NT2/D1 (cell line): ENCODE results near the gene CDH4.

Source experiments
- DNase-seq: peaks from one replicate; pipeline ENCODE4 v3.0.0-alpha.2; 2011; ENCODE audit warnings: low read depth, low spot score
- H3K27me3 ChIP-seq: 2 replicates; pipeline ENCODE4 v1.6.0; 2011; ENCODE audit warnings: mild to moderate bottlenecking; ENCODE audit not compliant: insufficient read length, insufficient read depth
- H3K36me3 ChIP-seq: 2 replicates; pipeline ENCODE4 v1.6.1; 2011; ENCODE audit warnings: mild to moderate bottlenecking, low read length, mixed read lengths; ENCODE audit not compliant: insufficient read depth, insufficient read length
- H3K4me1 ChIP-seq: 2 replicates; pipeline ENCODE4 v1.5.1; 2011; ENCODE audit not compliant: insufficient read depth, insufficient read length
- H3K4me3 ChIP-seq: 2 replicates; pipeline ENCODE4 v1.5.1; 2011; ENCODE audit warnings: low read depth; ENCODE audit not compliant: insufficient read length
- H3K9ac ChIP-seq: 2 replicates; pipeline ENCODE4 v1.6.0; 2011; ENCODE audit warnings: low read depth; ENCODE audit not compliant: insufficient read length
- H3K9me3 ChIP-seq: 2 replicates; pipeline ENCODE4 v1.5.1; 2011; ENCODE audit warnings: mild to moderate bottlenecking, low read length; ENCODE audit not compliant: insufficient read depth
- SUZ12 ChIP-seq: IDR thresholded peaks from 2 replicates; pipeline ENCODE4 v1.6.1; 2011; ENCODE audit not compliant: insufficient read length, insufficient read depth; ENCODE audit errors: extremely low read depth
- YY1 ChIP-seq: IDR thresholded peaks from 2 replicates; pipeline ENCODE4 v1.6.1; 2011; ENCODE audit not compliant: insufficient read length, insufficient read depth
- ZNF274 ChIP-seq: IDR thresholded peaks from 2 replicates; pipeline ENCODE4 v1.6.1; 2011; ENCODE audit warnings: mild to moderate bottlenecking, low read depth, low read length

CDH4 gene

GRCh38 chr20:61682114-61682995 lies 430.3 kb downstream of the CDH4 start:
- H3K27me3 ChIP-seq: peaks cover 94% of the 10 kb centered on the region
- no peak for TF ChIP-seq YY1
- TF ChIP-seq ZNF274: no peak
- no peak for TF ChIP-seq SUZ12
- no peaks in the 10 kb centered on the region for H3K36me3 ChIP-seq
- no peak overlapping the region for H3K9ac ChIP-seq
- DNase-seq: no peak
- H3K9me3 ChIP-seq: no peaks in the 10 kb centered on the region
- no peak overlapping the region for H3K4me3 ChIP-seq
- H3K4me1 ChIP-seq: peaks cover 6% of the 10 kb centered on the region

GRCh38 chr20:61682996-61683681 lies 431.1 kb downstream of the CDH4 start:
- Histone ChIP-seq H3K36me3 (no peaks in the 10 kb centered on the region), H3K27me3 (peaks cover 94% of the 10 kb centered on the region), H3K9me3 (no peaks in the 10 kb centered on the region), H3K9ac (no peak overlapping the region), H3K4me3 (no peak overlapping the region), H3K4me1 (peaks cover 6% of the 10 kb centered on the region)
- no peak for DNase-seq
- TF ChIP-seq ZNF274 (no peak), YY1 (no peak)

GRCh38 chr20:61683721-61684120 lies 431.7 kb downstream of the CDH4 start:
- Histone ChIP-seq H3K27me3 (peaks cover 93% of the 10 kb centered on the region), H3K9me3 (no peaks in the 10 kb centered on the region), H3K9ac (no peak overlapping the region), H3K4me1 (peaks cover 6% of the 10 kb centered on the region), H3K36me3 (no peaks in the 10 kb centered on the region), H3K4me3 (no peak overlapping the region)
- TF ChIP-seq ZNF274 (no peak), YY1 (no peak), SUZ12 (no peak)
- DNase-seq: no peak

GRCh38 chr20:61684136-61684535 lies 432.1 kb downstream of the CDH4 start:
- Histone ChIP-seq H3K27me3 (peaks cover 92% of the 10 kb centered on the region), H3K4me1 (peaks cover 6% of the 10 kb centered on the region), H3K36me3 (no peaks in the 10 kb centered on the region), H3K4me3 (no peak overlapping the region), H3K9ac (no peak overlapping the region), H3K9me3 (no peaks in the 10 kb centered on the region)
- no peak for DNase-seq
- no peak for TF ChIP-seq SUZ12
- no peak for TF ChIP-seq YY1
- TF ChIP-seq ZNF274: no peak

GRCh38 chr20:61684583-61685235 lies 432.6 kb downstream of the CDH4 start:
- Histone ChIP-seq H3K9ac (no peak overlapping the region), H3K4me1 (peaks cover 6% of the 10 kb centered on the region), H3K27me3 (peaks cover 90% of the 10 kb centered on the region), H3K36me3 (no peaks in the 10 kb centered on the region), H3K4me3 (no peak overlapping the region), H3K9me3 (no peaks in the 10 kb centered on the region)
- no peak for TF ChIP-seq SUZ12
- TF ChIP-seq ZNF274: no peak
- no peak for TF ChIP-seq YY1
- DNase-seq: no peak

GRCh38 chr20:61685462-61685861 lies 433.4 kb downstream of the CDH4 start:
- Histone ChIP-seq H3K27me3 (peaks cover 90% of the 10 kb centered on the region), H3K4me1 (peaks cover 3% of the 10 kb centered on the region), H3K4me3 (no peak overlapping the region), H3K36me3 (no peaks in the 10 kb centered on the region), H3K9ac (no peak overlapping the region), H3K9me3 (no peaks in the 10 kb centered on the region)
- DNase-seq: no peak
- TF ChIP-seq SUZ12 (no peak), YY1 (no peak), ZNF274 (no peak)

- Histone ChIP-seq H3K36me3 (no peaks in the 10 kb centered on the region), H3K9ac (no peak overlapping the region), H3K9me3 (no peaks in the 10 kb centered on the region), H3K27me3 (peaks cover 90% of the 10 kb centered on the region), H3K4me1 (peaks cover 3% of the 10 kb centered on the region), H3K4me3 (no peak overlapping the region)
- TF ChIP-seq SUZ12: no peak
- TF ChIP-seq YY1: no peak
- TF ChIP-seq ZNF274: no peak
- no peak for DNase-seq
Observed at GRCh38 chr20:61686051-61686936, 434.2 kb downstream of the CDH4 start.
